Measurements from ENCODE around the gene GALM. TPM values are rescaled to one million over a fixed set of nuclear protein-coding genes. Genes with fewer than 3 reads are reported as not detected.
A peak's percentile ranks its signal among the peaks of the same experiment; 100 is the strongest.

The GALM gene
- total and polyA plus RNA-seq, 2 donors (not counting 1 experiment from before 2014, with no cell fraction given), result 14.7 to 51.4 TPM

DNA sequence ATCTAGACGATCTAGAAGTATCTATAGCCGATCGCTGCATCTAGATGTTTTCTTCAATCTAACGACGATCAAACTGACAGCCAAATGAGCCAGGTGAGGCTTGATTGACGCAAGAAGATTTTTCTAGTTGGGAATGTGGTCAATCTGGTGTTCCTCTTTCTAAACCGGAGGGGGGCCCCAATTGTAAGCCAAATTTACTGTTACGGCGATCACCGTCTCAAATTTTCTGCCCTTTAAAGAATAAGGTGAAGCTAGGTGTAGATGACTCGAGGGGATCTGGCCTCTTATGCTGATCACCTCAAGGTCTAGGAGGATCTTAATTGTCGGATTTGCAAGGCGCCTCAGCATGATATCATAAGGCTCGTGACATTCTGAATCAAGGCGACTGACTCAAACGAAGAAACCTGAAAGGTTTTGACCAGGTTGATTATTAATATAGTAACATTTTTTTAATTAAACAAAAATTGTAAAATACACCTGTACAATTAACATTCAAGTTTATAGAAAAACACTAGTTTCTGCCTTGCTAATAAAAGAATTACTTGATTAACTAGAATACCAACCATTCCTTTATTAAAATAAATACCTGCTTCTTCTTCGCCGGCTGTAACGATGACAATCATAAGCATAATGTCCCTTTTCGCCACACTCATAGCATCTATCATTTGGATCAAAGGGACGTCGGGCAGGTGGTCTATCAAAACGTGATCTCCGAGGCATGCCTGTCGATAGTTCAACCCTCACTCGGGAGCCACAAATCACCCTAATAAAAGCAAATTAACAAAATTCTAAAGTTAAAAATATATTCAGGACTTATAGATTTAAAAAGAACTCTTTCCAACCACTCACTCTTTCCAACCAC, 83.3 kb downstream of the GALM start:
- Histone ChIP-seq H3K27me3 (ENCODE audit: control insufficient read depth, insufficient read depth, low read length) (no peaks in the 10 kb centered on the region), H3K9ac (ENCODE audit: insufficient read depth, low read length) (no peak overlapping the region), H4K20me1 (ENCODE audit: control insufficient read depth, extremely low read depth, insufficient read depth, low read length) (peaks cover 4% of the 10 kb centered on the region), H3K9me3 (ENCODE audit: control insufficient read depth, insufficient read depth, low read depth, low read length) (no peaks in the 10 kb centered on the region), H2AFZ (ENCODE audit: low read length) (no peak overlapping the region), H3K27ac (ENCODE audit: insufficient read depth, low read length) (no peak overlapping the region), H3K4me1 (ENCODE audit: control insufficient read depth, extremely low read depth, insufficient read depth, low read length) (peaks cover 2% of the 10 kb centered on the region), H3K79me2 (ENCODE audit: control insufficient read depth, insufficient read depth, low read length) (peaks cover 64% of the 10 kb centered on the region), H3K4me3 (replicated peaks in 1 of 4; ENCODE audit: control extremely low read depth in 1 of 4, insufficient read depth in 1 of 4, low read depth in 3 of 4, low read length in 4 of 4) (peak overlapping the region; percentile 92 to 99 (median 95)), H3K4me2 (ENCODE audit: extremely low read depth, insufficient read depth, low read length) (peak overlapping the region; percentile 93), H3K36me3 (ENCODE audit: control insufficient read depth, insufficient read depth, low read length) (peaks cover 10% of the 10 kb centered on the region)
- no peak for DNase-seq (ENCODE audit: low read depth in 2 of 2)
- TF ChIP-seq EZH2 (IDR thresholded peaks at IDR 0.05; ENCODE audit: low read length, missing control alignments), result no peak
- no peak for TF ChIP-seq CTCF (conservative IDR thresholded peaks at IDR 0.05 in 1 of 2, IDR thresholded peaks at IDR 0.05 in 1 of 2; ENCODE audit: low read depth in 1 of 2, low read length in 2 of 2)

DNA sequence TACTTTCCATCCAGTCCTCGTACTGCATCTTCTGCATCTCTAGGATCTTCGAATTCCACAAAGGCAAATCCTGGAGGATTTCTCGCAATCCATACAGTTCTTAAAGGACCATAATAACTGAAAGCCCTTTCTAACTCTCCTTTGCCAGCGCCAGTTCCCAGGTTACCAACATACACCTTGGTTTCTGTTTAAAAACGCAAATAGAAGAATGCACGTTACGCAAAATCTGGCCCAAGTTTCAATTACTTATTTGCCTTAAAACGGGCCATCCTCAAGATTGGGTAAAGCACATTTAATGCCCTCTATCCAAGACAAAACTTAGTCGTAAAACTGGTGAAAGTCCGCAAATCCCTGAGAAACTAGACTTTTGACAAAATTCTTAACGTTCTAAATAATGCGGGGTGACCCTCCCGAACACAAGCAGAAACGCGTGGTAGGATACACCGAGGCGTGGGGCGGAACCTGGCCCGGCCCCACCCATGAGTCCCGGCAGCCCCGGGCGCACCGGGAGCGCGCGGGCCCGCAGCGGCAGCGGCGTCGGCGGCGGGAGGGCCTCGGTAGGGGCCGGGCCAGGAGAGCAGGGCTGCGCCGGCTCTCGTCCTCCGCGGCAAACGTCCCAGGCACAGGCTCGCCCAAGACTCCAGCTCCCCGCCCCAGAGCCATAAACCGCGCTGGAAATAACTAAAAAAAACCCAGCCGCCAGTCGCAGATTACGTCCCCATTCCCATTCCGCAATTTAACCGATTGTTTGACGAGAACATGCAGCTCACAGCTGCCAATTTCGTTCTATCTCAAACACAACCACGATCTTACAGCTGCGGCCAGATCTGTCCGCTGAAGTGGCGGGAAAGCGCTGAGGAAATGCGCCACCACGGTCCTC, 84.3 kb downstream of the GALM start:
- peaks cover 4% of the 10 kb centered on the region for H4K20me1 ChIP-seq (ENCODE audit: control insufficient read depth, extremely low read depth, insufficient read depth, low read length)
- H3K4me2 ChIP-seq (ENCODE audit: extremely low read depth, insufficient read depth, low read length), result peak overlapping the region; percentile 93
- peak overlapping the region; percentile 14 for H2AFZ ChIP-seq (ENCODE audit: low read length)
- peaks cover 2% of the 10 kb centered on the region for H3K4me1 ChIP-seq (ENCODE audit: control insufficient read depth, extremely low read depth, insufficient read depth, low read length)
- H3K9me3 ChIP-seq (ENCODE audit: control insufficient read depth, insufficient read depth, low read depth, low read length), result no peaks in the 10 kb centered on the region
- peak overlapping the region; percentile 97 for H3K9ac ChIP-seq (ENCODE audit: insufficient read depth, low read length)
- H3K27ac ChIP-seq (ENCODE audit: insufficient read depth, low read length), result peak overlapping the region; percentile 99
- no peak for TF ChIP-seq EZH2 (IDR thresholded peaks at IDR 0.05; ENCODE audit: low read length, missing control alignments)
- no peak for TF ChIP-seq CTCF (conservative IDR thresholded peaks at IDR 0.05 in 1 of 2, IDR thresholded peaks at IDR 0.05 in 1 of 2; ENCODE audit: low read depth in 1 of 2, low read length in 2 of 2)
- no peaks in the 10 kb centered on the region for H3K27me3 ChIP-seq (ENCODE audit: control insufficient read depth, insufficient read depth, low read length)
- DNase-seq (ENCODE audit: low read depth in 2 of 2), result peak; percentile 29 to 40
- H3K79me2 ChIP-seq (ENCODE audit: control insufficient read depth, insufficient read depth, low read length), result peaks cover 57% of the 10 kb centered on the region
- peaks cover 7% of the 10 kb centered on the region for H3K36me3 ChIP-seq (ENCODE audit: control insufficient read depth, insufficient read depth, low read length)
- H3K4me3 ChIP-seq (replicated peaks in 1 of 4; ENCODE audit: control extremely low read depth in 1 of 4, insufficient read depth in 1 of 4, low read depth in 3 of 4, low read length in 4 of 4), result peak overlapping the region; percentile 92 to 99 (median 95)
